ENCODE data around the gene UBE2I.

UBE2I gene

GRCh38 chr16:1261131-1261892, 48.1 kb upstream of the UBE2I start:
- Histone ChIP-seq H4K20me1 (ENCODE audit: low read depth, low read length) (no peaks in the 10 kb centered on the region), H3K4me2 (ENCODE audit: low read depth, low read length, poor library complexity, severe bottlenecking) (no peak overlapping the region), H3K36me3 (ENCODE audit: low read length) (no peaks in the 10 kb centered on the region), H3K4me3 (ENCODE audit: insufficient read depth, low read length, poor library complexity, severe bottlenecking) (no peak overlapping the region), H3K27ac (ENCODE audit: low read depth, low read length) (no peak overlapping the region), H3K9me2 (replicated peaks; ENCODE audit: insufficient read depth, low read length) (no peaks in the 10 kb centered on the region), H3K79me2 (ENCODE audit: insufficient read depth, low read length) (no peaks in the 10 kb centered on the region), H3K9ac (ENCODE audit: low read length) (no peak overlapping the region), H3K27me3 (ENCODE audit: low read length) (no peaks in the 10 kb centered on the region), H3F3A (ENCODE audit: insufficient read depth) (no peaks in the 10 kb centered on the region), H2AFZ (ENCODE audit: low read depth, low read length, severe bottlenecking) (no peak overlapping the region), H3K9me3 (ENCODE audit: insufficient read depth, low read length) (0 out of 2 replicates have a peak, but pooled peaks cover 9% of the 10 kb centered on the region)
- no peak for TF ChIP-seq CTCF (IDR thresholded peaks at IDR 0.05; ENCODE audit: insufficient read depth, low read length, poor library complexity, severe bottlenecking)
- TF ChIP-seq EZH2phosphoT487 (conservative IDR thresholded peaks at IDR 0.05; ENCODE audit: low read length) = no peak

- Histone ChIP-seq H3F3A (ENCODE audit: insufficient read depth) (no peaks in the 10 kb centered on the region), H3K27me3 (ENCODE audit: low read length) (no peaks in the 10 kb centered on the region), H4K20me1 (ENCODE audit: low read depth, low read length) (no peaks in the 10 kb centered on the region), H3K36me3 (ENCODE audit: low read length) (no peaks in the 10 kb centered on the region), H3K4me3 (ENCODE audit: insufficient read depth, low read length, poor library complexity, severe bottlenecking) (no peak overlapping the region), H3K4me2 (ENCODE audit: low read depth, low read length, poor library complexity, severe bottlenecking) (no peak overlapping the region), H3K9me2 (replicated peaks; ENCODE audit: insufficient read depth, low read length) (no peaks in the 10 kb centered on the region), H3K27ac (ENCODE audit: low read depth, low read length) (no peak overlapping the region), H3K9ac (ENCODE audit: low read length) (no peak overlapping the region), H3K79me2 (ENCODE audit: insufficient read depth, low read length) (no peaks in the 10 kb centered on the region), H3K9me3 (ENCODE audit: insufficient read depth, low read length) (0 out of 2 replicates have a peak, but pooled peaks cover 9% of the 10 kb centered on the region), H2AFZ (ENCODE audit: low read depth, low read length, severe bottlenecking) (no peak overlapping the region)
- TF ChIP-seq EZH2phosphoT487 (conservative IDR thresholded peaks at IDR 0.05; ENCODE audit: low read length) = no peak
- TF ChIP-seq CTCF (IDR thresholded peaks at IDR 0.05; ENCODE audit: insufficient read depth, low read length, poor library complexity, severe bottlenecking) = no peak
Observed at GRCh38 chr16:1262210-1262845, 47.1 kb upstream of the UBE2I start.

GRCh38 chr16:1262846-1263221, 46.6 kb upstream of the UBE2I start:
- Histone ChIP-seq H3K27me3 (ENCODE audit: low read length) (no peaks in the 10 kb centered on the region), H3K27ac (ENCODE audit: low read depth, low read length) (no peak overlapping the region), H3K9me3 (ENCODE audit: insufficient read depth, low read length) (0 out of 2 replicates have a peak, but pooled peaks cover 9% of the 10 kb centered on the region)

More at GRCh38 chr16:1262846-1263221, 46.6 kb upstream of the UBE2I start:
- no peaks in the 10 kb centered on the region for H3K36me3 ChIP-seq (ENCODE audit: low read length)
- H3F3A ChIP-seq (ENCODE audit: insufficient read depth) = no peaks in the 10 kb centered on the region
- H3K79me2 ChIP-seq (ENCODE audit: insufficient read depth, low read length) = no peaks in the 10 kb centered on the region
- TF ChIP-seq CTCF (IDR thresholded peaks at IDR 0.05; ENCODE audit: insufficient read depth, low read length, poor library complexity, severe bottlenecking) = no peak
- TF ChIP-seq EZH2phosphoT487 (conservative IDR thresholded peaks at IDR 0.05; ENCODE audit: low read length) = no peak
- no peaks in the 10 kb centered on the region for H3K9me2 ChIP-seq (replicated peaks; ENCODE audit: insufficient read depth, low read length)
- H4K20me1 ChIP-seq (ENCODE audit: low read depth, low read length) = no peaks in the 10 kb centered on the region
- H3K4me2 ChIP-seq (ENCODE audit: low read depth, low read length, poor library complexity, severe bottlenecking) = no peak overlapping the region
- H3K9ac ChIP-seq (ENCODE audit: low read length) = no peak overlapping the region
- no peak overlapping the region for H2AFZ ChIP-seq (ENCODE audit: low read depth, low read length, severe bottlenecking)
- no peak overlapping the region for H3K4me3 ChIP-seq (ENCODE audit: insufficient read depth, low read length, poor library complexity, severe bottlenecking)

Measured in SU-DHL-6 (cell line).